D721Med (cell line): Measurements from ENCODE around the gene HNRNPM.

Experiments used
- DNase-seq: peaks from one replicate; pipeline ENCODE4 v3.0.0; 2011; ENCODE audit warnings: low spot score; ENCODE audit not compliant: insufficient read length
- FAIRE-seq: peaks from 2 replicates; lab custom pipeline; 2011; peaks lifted over from hg19 to GRCh38; lab: Jason Lieb, UNC
- CTCF ChIP-seq: IDR thresholded peaks from 2 replicates; pipeline ENCODE4 v1.5.1; 2012; ENCODE audit warnings: mild to moderate bottlenecking, control low read depth; ENCODE audit not compliant: insufficient read depth; ENCODE audit errors: missing control alignments

Gene HNRNPM

GRCh38 chr19:8478598-8478997 lies 33.8 kb downstream of the HNRNPM start:
- no peak for TF ChIP-seq CTCF
- DNase-seq (no peak), FAIRE-seq (no peak)

GRCh38 chr19:8481201-8481600 lies 36.4 kb downstream of the HNRNPM start:
- no peak for DNase-seq
- TF ChIP-seq CTCF, result no peak
- no peak for FAIRE-seq

- FAIRE-seq (no peak), DNase-seq (no peak)
- no peak for TF ChIP-seq CTCF
Measured at GRCh38 chr19:8481616-8482015, 36.8 kb downstream of the HNRNPM start.

GRCh38 chr19:8482696-8483095 lies 37.9 kb downstream of the HNRNPM start:
- FAIRE-seq (no peak), DNase-seq (no peak)
- no peak for TF ChIP-seq CTCF

GRCh38 chr19:8483165-8483564 lies 38.4 kb downstream of the HNRNPM start:
- TF ChIP-seq CTCF, result no peak
- FAIRE-seq (no peak), DNase-seq (no peak)

GRCh38 chr19:8484331-8484894 lies 39.6 kb downstream of the HNRNPM start:
- TF ChIP-seq CTCF, result no peak
- DNase-seq, result no peak
- no peak for FAIRE-seq

- no peak for DNase-seq
- no peak for TF ChIP-seq CTCF
- no peak for FAIRE-seq
Measured at GRCh38 chr19:8485561-8486371, 41.0 kb downstream of the HNRNPM start.
